Prostate gland (tissue), 2 donors: ENCODE data around the gene SPSB4. TPM values are rescaled to one million over a fixed set of nuclear protein-coding genes. Genes with fewer than 3 reads are reported as not detected.

Experiments
- DNase-seq: peaks from one replicate; pipeline ENCODE4 v3.0.0-alpha.2; 2019; ENCODE audit warnings: low spot score
- H3K27ac ChIP-seq, 2 donors: fragments of 200-600 bp; sonication (generic); 2 replicates each; pipeline ENCODE4 v1.5.1; 2017 to 2019
- H3K27me3 ChIP-seq: fragments of 200-600 bp; sonication (generic); replicated peaks from 2 replicates; pipeline ENCODE4 v1.5.1; 2019; ENCODE audit not compliant: insufficient read depth
- H3K36me3 ChIP-seq, 2 donors: fragments of 200-600 bp; sonication (generic); 1 replicate in 1 of 2; 2 replicates in 1 of 2; pipeline versions ENCODE4 v1.5.1 to v1.8.1; 2017 to 2019
- H3K4me1 ChIP-seq: fragments of 200-600 bp; sonication (generic); replicated peaks from 2 replicates; pipeline ENCODE4 v1.5.1; 2019
- H3K4me3 ChIP-seq, 2 donors: fragments of 200-600 bp; sonication (generic); 2 replicates each; pipeline ENCODE4 v1.5.1; 2017 to 2019
- H3K9me3 ChIP-seq: fragments of 200-600 bp; sonication (generic); 2 replicates; pipeline ENCODE4 v1.5.1; 2017
- POLR2A ChIP-seq: fragments of 450-650 bp; IDR thresholded peaks from one replicate; pipeline ENCODE4 v1.6.1; 2016; ENCODE audit warnings: antibody characterized with exemption, mild to moderate bottlenecking
- POLR2AphosphoS5 ChIP-seq: sonication (generic); formaldehyde crosslinking; IDR thresholded peaks from one replicate; pipeline ENCODE4 v1.6.1; 2017; ENCODE audit warnings: antibody characterized with exemption
- WGBS: methylation state at CpG from one replicate; pipeline ENCODE4 v1.1.5; 2018; 5-methylcytosine and 5-hydroxymethylcytosine counted together
- intact Hi-C: fragments of 100-400 bp; cut with DNase I; formaldehyde crosslinking; loops from one replicate; pipeline ENCODE4 v1.14.2; 2022
- total RNA-seq, 2 donors: library from RNA; depleted of rRNA; stranded (reverse); fragments of >200 nt; gene quantifications; one replicate each; pipeline ENCODE4 v1.1.0, GENCODE V29; 2016
- TF ChIP-seq, protein P1 (sequence below), 4 experiments: fragments of 200-600 bp in 2 of 4; fragments of 450-650 bp in 2 of 4; sonication (generic) in 2 of 4; IDR thresholded peaks; 1 replicate in 3 of 4; 2 replicates in 1 of 4; pipeline ENCODE4 v1.5.1; 2016 to 2019; ENCODE audit warnings: antibody characterized with exemption in 4 of 4, mild to moderate bottlenecking in 2 of 4, moderate library complexity in 2 of 4

SPSB4 gene
- total RNA-seq, 2 donors from 2014 or later: 1.0 TPM; not detected in 1

DNA sequence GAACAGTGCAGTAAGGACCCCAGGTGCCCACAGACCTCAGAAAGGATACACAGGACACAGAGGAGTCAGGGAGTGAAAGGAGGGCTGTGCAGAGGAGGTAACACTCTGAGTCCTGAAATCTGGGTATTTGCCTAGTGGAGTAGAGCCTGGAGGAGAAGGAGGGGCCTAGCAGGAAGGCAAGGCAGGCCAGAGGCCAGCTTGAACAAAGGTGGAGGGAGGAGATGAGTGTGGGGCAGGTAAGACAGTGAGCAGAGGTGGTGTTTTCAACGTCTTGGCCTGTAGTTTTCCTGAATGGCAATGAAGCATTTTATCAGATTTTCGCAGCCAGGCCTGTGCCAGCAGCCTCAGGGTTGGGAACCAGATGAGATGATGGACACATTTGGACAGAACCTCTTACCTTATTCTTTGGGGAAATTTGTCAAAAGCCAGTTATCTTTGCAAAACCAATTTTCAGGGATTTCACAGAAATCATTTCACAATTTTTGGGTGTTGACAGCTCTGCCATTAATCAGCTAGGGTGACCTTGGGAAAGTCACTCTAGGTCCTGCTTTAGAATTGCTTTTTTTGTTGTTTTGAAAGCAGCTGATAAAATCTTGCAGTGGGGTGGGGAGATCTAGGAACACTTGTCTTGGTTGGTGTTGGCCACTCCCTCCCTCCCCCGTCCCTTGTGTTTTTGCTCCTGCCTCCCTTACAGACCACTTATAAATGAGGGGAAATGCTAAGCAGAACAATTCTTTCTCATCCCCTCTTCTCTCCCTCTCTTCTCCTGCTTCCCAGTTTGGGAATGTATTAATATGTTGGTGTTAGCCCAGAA lies 38.4 kb downstream of the SPSB4 start:
- Histone ChIP-seq H3K27ac (no peak overlapping the region), H3K4me1 (no peaks in the 10 kb centered on the region), H3K9me3 (no peaks in the 10 kb centered on the region), H3K27me3 (no peaks in the 10 kb centered on the region), H3K4me3 (no peak overlapping the region), H3K36me3 (no peaks in the 10 kb centered on the region)
- no peak for TF ChIP-seq POLR2AphosphoS5
- TF ChIP-seq POLR2A: no peak
- TF ChIP-seq, protein P1, sequence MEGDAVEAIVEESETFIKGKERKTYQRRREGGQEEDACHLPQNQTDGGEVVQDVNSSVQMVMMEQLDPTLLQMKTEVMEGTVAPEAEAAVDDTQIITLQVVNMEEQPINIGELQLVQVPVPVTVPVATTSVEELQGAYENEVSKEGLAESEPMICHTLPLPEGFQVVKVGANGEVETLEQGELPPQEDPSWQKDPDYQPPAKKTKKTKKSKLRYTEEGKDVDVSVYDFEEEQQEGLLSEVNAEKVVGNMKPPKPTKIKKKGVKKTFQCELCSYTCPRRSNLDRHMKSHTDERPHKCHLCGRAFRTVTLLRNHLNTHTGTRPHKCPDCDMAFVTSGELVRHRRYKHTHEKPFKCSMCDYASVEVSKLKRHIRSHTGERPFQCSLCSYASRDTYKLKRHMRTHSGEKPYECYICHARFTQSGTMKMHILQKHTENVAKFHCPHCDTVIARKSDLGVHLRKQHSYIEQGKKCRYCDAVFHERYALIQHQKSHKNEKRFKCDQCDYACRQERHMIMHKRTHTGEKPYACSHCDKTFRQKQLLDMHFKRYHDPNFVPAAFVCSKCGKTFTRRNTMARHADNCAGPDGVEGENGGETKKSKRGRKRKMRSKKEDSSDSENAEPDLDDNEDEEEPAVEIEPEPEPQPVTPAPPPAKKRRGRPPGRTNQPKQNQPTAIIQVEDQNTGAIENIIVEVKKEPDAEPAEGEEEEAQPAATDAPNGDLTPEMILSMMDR (IDR thresholded peaks at IDR 0.05): no peak
- WGBS: 65% methylated on average over 3 of the region's 3 CpGs
- intact Hi-C loops: no loop called here
- no peak for DNase-seq

DNA sequence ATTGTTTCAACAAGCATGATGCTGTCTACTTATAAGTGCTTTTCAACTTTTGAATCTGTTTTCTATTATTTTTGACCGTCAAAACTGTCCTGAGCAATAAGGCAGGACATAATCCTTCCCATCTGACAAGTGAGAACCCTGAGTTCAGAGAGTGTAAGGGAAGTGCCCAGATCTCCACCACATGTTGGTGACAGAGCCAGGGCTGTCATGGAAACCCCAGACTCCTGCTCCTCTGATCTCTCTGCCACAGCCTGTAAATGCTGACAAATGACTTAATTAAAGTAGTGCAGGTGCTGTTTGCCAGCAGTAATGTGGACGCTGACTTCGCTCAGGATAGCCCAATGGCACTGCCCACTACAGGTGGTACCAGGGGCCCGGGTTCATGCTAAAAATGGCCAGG lies 40.3 kb downstream of the SPSB4 start:
- H3K36me3 ChIP-seq: no peaks in the 10 kb centered on the region
- WGBS: 31% methylated on average over 4 of the region's 4 CpGs

DNA sequence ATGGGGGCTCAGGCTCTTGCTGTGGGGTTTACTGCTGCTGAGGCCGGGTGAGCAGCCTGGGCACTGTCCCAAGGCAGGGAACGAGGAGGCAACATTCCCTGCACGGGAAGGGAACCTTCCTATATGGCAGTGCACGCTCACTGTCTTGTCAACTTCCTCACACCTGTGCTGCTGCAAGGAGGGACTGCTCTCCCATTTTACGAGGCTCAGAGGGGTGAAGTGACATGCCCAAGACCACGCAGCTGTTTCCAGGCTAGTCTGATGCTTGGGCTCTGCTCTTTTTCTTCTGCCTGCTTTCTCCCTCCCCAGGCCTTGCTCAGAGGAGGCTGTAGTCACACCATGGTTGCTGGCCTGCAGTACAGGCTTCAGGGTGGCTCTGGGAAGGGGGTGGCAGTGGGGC lies 41.5 kb downstream of the SPSB4 start:
- DNase-seq: no peak
- no peak for TF ChIP-seq POLR2A
- TF ChIP-seq POLR2AphosphoS5: no peak
- TF ChIP-seq, protein P1 (IDR thresholded peaks at IDR 0.05): no peak
- Histone ChIP-seq H3K27ac (no peak overlapping the region), H3K4me3 (no peak overlapping the region), H3K4me1 (no peaks in the 10 kb centered on the region), H3K27me3 (no peaks in the 10 kb centered on the region), H3K36me3 (no peaks in the 10 kb centered on the region), H3K9me3 (no peaks in the 10 kb centered on the region)
- 40% methylated on average over 6 of the region's 6 CpGs for WGBS
- intact Hi-C loops: no loop called here

More for the DNA sequence above, 40.3 kb downstream of the SPSB4 start:
- intact Hi-C loops: no loop called here
- no peak for DNase-seq
- Histone ChIP-seq H3K27me3 (no peaks in the 10 kb centered on the region), H3K4me1 (no peaks in the 10 kb centered on the region), H3K4me3 (no peak overlapping the region), H3K27ac (no peak overlapping the region), H3K9me3 (no peaks in the 10 kb centered on the region)
- TF ChIP-seq, protein P1 (IDR thresholded peaks at IDR 0.05): no peak
- TF ChIP-seq POLR2AphosphoS5 (no peak), POLR2A (no peak)

DNA sequence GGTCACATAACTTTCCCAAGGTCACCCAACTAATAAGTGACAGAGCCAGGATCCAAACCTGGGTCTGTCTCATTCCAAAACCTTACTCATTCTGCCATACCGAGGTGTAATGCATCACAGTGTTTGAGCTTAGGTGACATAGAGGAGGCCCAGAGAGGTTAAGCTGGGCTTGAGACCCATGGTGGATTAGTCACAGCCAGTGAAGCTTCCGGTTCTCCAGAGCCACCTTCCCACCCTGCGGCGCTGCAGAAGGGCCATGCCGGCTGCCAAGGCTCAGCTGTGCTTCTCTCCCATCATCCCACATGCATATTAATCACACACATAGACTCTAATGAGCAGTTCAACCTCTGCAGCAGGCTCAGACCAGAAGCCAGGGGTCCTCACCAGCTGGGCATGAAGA lies 42.2 kb downstream of the SPSB4 start:
- DNase-seq: no peak
- Histone ChIP-seq H3K4me1 (no peaks in the 10 kb centered on the region), H3K27me3 (no peaks in the 10 kb centered on the region), H3K27ac (no peak overlapping the region), H3K36me3 (no peaks in the 10 kb centered on the region), H3K9me3 (no peaks in the 10 kb centered on the region), H3K4me3 (no peak overlapping the region)
- intact Hi-C loops: no loop called here
- WGBS: 76% methylated on average over 5 of the region's 5 CpGs
- no peak for TF ChIP-seq POLR2AphosphoS5
- TF ChIP-seq POLR2A: no peak
- TF ChIP-seq, protein P1 (IDR thresholded peaks at IDR 0.05): no peak
